ENCODE measurements around the gene NACA.
"Not testable (repeated sequence)": the region's sequence is repeated elsewhere in the genome, so short reads cannot be mapped to it uniquely, and the experiment has no call there.

NACA gene

GRCh38 chr12:56724701-56724971, 463 bp downstream of the NACA start:
- peak in 1 of 4 experiments; percentile 15 for DNase-seq (ENCODE audit: low read depth in 4 of 4, low spot score in 1 of 4)

GRCh38 chr12:56723889-56724700, 1.0 kb downstream of the NACA start:
- no peak for DNase-seq (ENCODE audit: low read depth in 4 of 4, low spot score in 1 of 4)

- DNase-seq (ENCODE audit: low read depth in 4 of 4, low spot score in 1 of 4): no peak
Observed at GRCh38 chr12:56723352-56723751, 1.7 kb downstream of the NACA start.

- no peak for DNase-seq (ENCODE audit: low read depth in 4 of 4, low spot score in 1 of 4)
Observed at GRCh38 chr12:56722832-56723231, 2.3 kb downstream of the NACA start.

- DNase-seq (ENCODE audit: low read depth in 4 of 4, low spot score in 1 of 4): no peak
Observed at GRCh38 chr12:56721721-56722120, 3.4 kb downstream of the NACA start.

GRCh38 chr12:56721216-56721615, 3.9 kb downstream of the NACA start:
- no peak for DNase-seq (ENCODE audit: low read depth in 4 of 4, low spot score in 1 of 4)

- no peak for DNase-seq (ENCODE audit: low read depth in 4 of 4, low spot score in 1 of 4)
Observed at GRCh38 chr12:56720731-56721151, 4.4 kb downstream of the NACA start.

GRCh38 chr12:56719056-56719455, 6.0 kb downstream of the NACA start:
- no peak for DNase-seq (ENCODE audit: low read depth in 4 of 4, low spot score in 1 of 4)

GRCh38 chr12:56718636-56719035, 6.5 kb downstream of the NACA start:
- no peak for DNase-seq (ENCODE audit: low read depth in 4 of 4, low spot score in 1 of 4)

GRCh38 chr12:56718149-56718548, 7.0 kb downstream of the NACA start:
- no peak for DNase-seq (ENCODE audit: low read depth in 4 of 4, low spot score in 1 of 4)

- DNase-seq (ENCODE audit: low read depth in 4 of 4, low spot score in 1 of 4): no peak
Observed at GRCh38 chr12:56716933-56717880, 7.9 kb downstream of the NACA start.

- DNase-seq (ENCODE audit: low read depth in 4 of 4, low spot score in 1 of 4): no peak
Observed at GRCh38 chr12:56716458-56716857, 8.6 kb downstream of the NACA start.

GRCh38 chr12:56715798-56716197, 9.3 kb downstream of the NACA start:
- DNase-seq (ENCODE audit: low read depth in 4 of 4, low spot score in 1 of 4): no peak

GRCh38 chr12:56714431-56714929, 10.6 kb downstream of the NACA start:
- DNase-seq (ENCODE audit: low read depth in 4 of 4, low spot score in 1 of 4): no peak

- DNase-seq (ENCODE audit: low read depth in 4 of 4, low spot score in 1 of 4): no peak
Observed at GRCh38 chr12:56713345-56713744, 11.8 kb downstream of the NACA start.

GRCh38 chr12:56709759-56710376, 15.2 kb downstream of the NACA start:
- no peak for DNase-seq (ENCODE audit: low read depth in 4 of 4, low spot score in 1 of 4)

GRCh38 chr12:56704522-56704921, 20.6 kb downstream of the NACA start:
- not testable (repeated sequence) for DNase-seq (ENCODE audit: low read depth in 4 of 4, low spot score in 1 of 4)

GRCh38 chr12:56699020-56699661, 26.0 kb downstream of the NACA start:
- DNase-seq (ENCODE audit: low read depth in 4 of 4, low spot score in 1 of 4): no peak

GRCh38 chr12:56695327-56696101, 29.6 kb downstream of the NACA start:
- DNase-seq (ENCODE audit: low read depth in 4 of 4, low spot score in 1 of 4): no peak

- no peak for DNase-seq (ENCODE audit: low read depth in 4 of 4, low spot score in 1 of 4)
Observed at GRCh38 chr12:56694161-56694560, 30.9 kb downstream of the NACA start.

GRCh38 chr12:56688846-56689109, 36.3 kb downstream of the NACA start:
- no peak for DNase-seq (ENCODE audit: low read depth in 4 of 4, low spot score in 1 of 4)
